HepG2 (cell line): Measurements from ENCODE around the gene TRIM4. TPM values are rescaled to one million over a fixed set of nuclear protein-coding genes. Genes with fewer than 3 reads are reported as not detected.

Source experiments
- FOSL2 ChIP-seq: sonication (generic); formaldehyde crosslinking; IDR thresholded peaks from 2 replicates; pipeline ENCODE4 v1.4.0; 2020; ENCODE audit warnings: missing genetic modification reagents
- TEAD3 ChIP-seq: optimal IDR thresholded peaks from 2 replicates; pipeline ENCODE3; 2016; ENCODE audit warnings: borderline replicate concordance
- THAP8 ChIP-seq: sonication (generic); formaldehyde crosslinking; IDR thresholded peaks from 2 replicates; pipeline ENCODE4 v1.5.1; 2020; ENCODE audit warnings: missing genetic modification reagents, mild to moderate bottlenecking, borderline replicate concordance
- TP53 ChIP-seq: sonication (generic); formaldehyde crosslinking; conservative IDR thresholded peaks from 2 replicates; pipeline ENCODE4 v1.4.0; 2020; ENCODE audit warnings: missing genetic modification reagents
- YY1 ChIP-seq: IDR thresholded peaks from 2 replicates; pipeline ENCODE4 v1.6.1; 2011; ENCODE audit warnings: low read length, low read depth, moderate library complexity, mild to moderate bottlenecking; ENCODE audit not compliant: insufficient read depth, insufficient replicate concordance
- ZNF335 ChIP-seq: sonication (generic); formaldehyde crosslinking; IDR thresholded peaks from 2 replicates; pipeline ENCODE4 v1.4.0; 2020; ENCODE audit warnings: missing genetic modification reagents
- ZNF34 ChIP-seq: sonication (generic); formaldehyde crosslinking; IDR thresholded peaks from 2 replicates; pipeline ENCODE4 v1.4.0; 2020; ENCODE audit warnings: mild to moderate bottlenecking, missing genetic modification reagents, borderline replicate concordance
- ZNF605 ChIP-seq: sonication (generic); formaldehyde crosslinking; IDR thresholded peaks from 2 replicates; pipeline ENCODE4 v1.8.0; 2022; ENCODE audit warnings: mild to moderate bottlenecking, missing genetic modification reagents
- ZNF724P ChIP-seq: sonication (generic); formaldehyde crosslinking; IDR thresholded peaks from 2 replicates; pipeline ENCODE4 v1.8.0; 2022; ENCODE audit warnings: missing genetic modification reagents, borderline replicate concordance
- ZNF83 ChIP-seq: sonication (generic); formaldehyde crosslinking; IDR thresholded peaks from 2 replicates; pipeline ENCODE4 v1.4.0; 2020; ENCODE audit warnings: missing genetic modification reagents, mild to moderate bottlenecking, borderline replicate concordance
- ZSCAN20 ChIP-seq: sonication (generic); formaldehyde crosslinking; IDR thresholded peaks from 2 replicates; pipeline ENCODE4 v1.4.0; 2020; ENCODE audit warnings: missing genetic modification reagents, mild to moderate bottlenecking, borderline replicate concordance
- polyA plus RNA-seq, 8 experiments: library from polyadenylated mRNA; depleted of rRNA in 3 of 8; stranded (reverse) in 7 of 8; unstranded in 1 of 8; fragments of >200 nt; fragmentation: Illumina TruSeq in 4 of 8; extraction: Trizol in 4 of 8; gene quantifications; 2 replicates each; pipeline versions ENCODE4 v1.2.1 to v1.2.3, GENCODE V29; 2011 to 2016; ENCODE audit warnings: low read depth in 4 of 8, missing spikeins in 1 of 8, mixed read lengths in 1 of 8; ENCODE audit not compliant: insufficient read depth in 1 of 8
- total RNA-seq, 5 experiments: library from RNA; depleted of rRNA; stranded (reverse); fragments of >200 nt; fragmentation: Illumina TruSeq; extraction: Trizol; gene quantifications; 2 replicates each; pipeline ENCODE4 v1.2.3, GENCODE V29; 2016; ENCODE audit warnings: low read depth in 1 of 5
- TF ChIP-seq, protein P1 (sequence below): sonication (generic); formaldehyde crosslinking; IDR thresholded peaks from 2 replicates; pipeline ENCODE4 v1.4.0; 2020; ENCODE audit warnings: missing genetic modification reagents
- TF ChIP-seq, protein P2 (sequence below): sonication (generic); formaldehyde crosslinking; IDR thresholded peaks from 2 replicates; pipeline ENCODE4 v1.4.0; 2020; ENCODE audit warnings: missing genetic modification reagents, borderline replicate concordance
- TF ChIP-seq, protein P3 (sequence below): sonication (generic); formaldehyde crosslinking; conservative IDR thresholded peaks from 2 replicates; pipeline ENCODE4 v1.8.0; 2022; ENCODE audit warnings: mild to moderate bottlenecking, moderate library complexity, missing genetic modification reagents
- TF ChIP-seq, protein P4 (sequence below): sonication (generic); formaldehyde crosslinking; IDR thresholded peaks from 2 replicates; pipeline ENCODE4 v1.4.0; 2020; ENCODE audit warnings: missing genetic modification reagents, borderline replicate concordance
- TF ChIP-seq, protein P5 (sequence below), 2 experiments: sonication (generic) in 1 of 2; formaldehyde crosslinking in 1 of 2; IDR thresholded peaks; 2 replicates each; pipeline versions ENCODE4 v1.4.0 to v1.6.1; 2018 to 2020; ENCODE audit warnings: missing genetic modification reagents in 2 of 2, borderline replicate concordance in 1 of 2, low read depth in 1 of 2, mild to moderate bottlenecking in 1 of 2, missing biosample characterization in 1 of 2

Gene TRIM4
- total and polyA plus RNA-seq, 2 of the 13 experiments (the other 11 are each of a cell fraction or from before 2014, with no cell fraction given): 17.6 to 21.7 TPM

DNA sequence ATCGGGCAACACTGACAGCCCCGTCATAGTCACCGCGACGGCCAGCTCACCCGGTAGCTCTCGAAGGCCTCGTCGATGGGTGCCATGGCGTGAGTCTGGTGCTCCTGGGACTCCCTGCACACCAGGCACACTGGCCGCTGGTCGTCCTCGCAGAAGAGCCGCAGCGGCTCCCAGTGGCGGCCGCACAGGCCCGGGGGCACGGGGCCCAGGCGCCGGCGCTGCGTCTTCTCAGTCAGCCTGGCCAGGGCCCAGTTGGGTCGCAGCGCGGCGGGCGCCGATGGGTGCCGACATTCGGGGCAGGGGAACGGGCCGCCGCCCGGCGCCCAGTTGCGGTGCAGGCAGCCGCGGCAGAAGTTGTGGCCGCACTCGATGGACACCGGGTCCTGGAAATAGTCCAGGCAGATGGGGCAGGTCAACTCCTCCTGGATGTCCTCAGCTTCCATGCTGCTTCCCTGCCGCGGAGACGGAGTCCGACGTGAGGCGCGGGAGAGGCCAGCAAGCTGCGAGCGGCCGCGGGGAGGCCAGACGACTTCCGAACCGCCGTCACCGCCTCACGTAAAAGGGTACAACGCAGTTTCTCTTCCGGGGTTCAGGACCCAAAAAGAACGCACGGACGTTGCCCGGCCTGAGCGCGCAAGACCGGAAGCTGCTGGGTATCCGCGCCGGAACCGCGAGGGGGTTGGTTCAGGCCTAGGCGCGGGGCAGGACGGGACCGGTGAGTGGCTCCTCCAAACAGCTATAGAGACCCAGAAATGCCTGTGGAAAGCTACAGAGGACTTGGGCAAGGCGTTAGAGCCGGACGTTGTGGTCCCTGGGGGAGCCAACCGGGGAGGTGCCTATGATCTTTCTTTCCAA is at the start of gene TRIM4 (continued):
- peak; percentile 90 for TF ChIP-seq ZNF605 (CRISPR knock-in tag)
- TF ChIP-seq, protein P1, sequence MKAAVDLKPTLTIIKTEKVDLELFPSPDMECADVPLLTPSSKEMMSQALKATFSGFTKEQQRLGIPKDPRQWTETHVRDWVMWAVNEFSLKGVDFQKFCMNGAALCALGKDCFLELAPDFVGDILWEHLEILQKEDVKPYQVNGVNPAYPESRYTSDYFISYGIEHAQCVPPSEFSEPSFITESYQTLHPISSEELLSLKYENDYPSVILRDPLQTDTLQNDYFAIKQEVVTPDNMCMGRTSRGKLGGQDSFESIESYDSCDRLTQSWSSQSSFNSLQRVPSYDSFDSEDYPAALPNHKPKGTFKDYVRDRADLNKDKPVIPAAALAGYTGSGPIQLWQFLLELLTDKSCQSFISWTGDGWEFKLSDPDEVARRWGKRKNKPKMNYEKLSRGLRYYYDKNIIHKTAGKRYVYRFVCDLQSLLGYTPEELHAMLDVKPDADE: no peak
- TF ChIP-seq, protein P2, sequence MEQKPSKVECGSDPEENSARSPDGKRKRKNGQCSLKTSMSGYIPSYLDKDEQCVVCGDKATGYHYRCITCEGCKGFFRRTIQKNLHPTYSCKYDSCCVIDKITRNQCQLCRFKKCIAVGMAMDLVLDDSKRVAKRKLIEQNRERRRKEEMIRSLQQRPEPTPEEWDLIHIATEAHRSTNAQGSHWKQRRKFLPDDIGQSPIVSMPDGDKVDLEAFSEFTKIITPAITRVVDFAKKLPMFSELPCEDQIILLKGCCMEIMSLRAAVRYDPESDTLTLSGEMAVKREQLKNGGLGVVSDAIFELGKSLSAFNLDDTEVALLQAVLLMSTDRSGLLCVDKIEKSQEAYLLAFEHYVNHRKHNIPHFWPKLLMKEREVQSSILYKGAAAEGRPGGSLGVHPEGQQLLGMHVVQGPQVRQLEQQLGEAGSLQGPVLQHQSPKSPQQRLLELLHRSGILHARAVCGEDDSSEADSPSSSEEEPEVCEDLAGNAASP: no peak
- peak; percentile 54; the same call in 1 of the 2 replicates for TF ChIP-seq FOSL2 (CRISPR knock-in tag)
- peak; percentile 41 for TF ChIP-seq YY1
- TF ChIP-seq ZNF34 (CRISPR knock-in tag): 0 out of 2 replicates have a peak, but pooled peaks have one; percentile 70
- TF ChIP-seq, protein P3, sequence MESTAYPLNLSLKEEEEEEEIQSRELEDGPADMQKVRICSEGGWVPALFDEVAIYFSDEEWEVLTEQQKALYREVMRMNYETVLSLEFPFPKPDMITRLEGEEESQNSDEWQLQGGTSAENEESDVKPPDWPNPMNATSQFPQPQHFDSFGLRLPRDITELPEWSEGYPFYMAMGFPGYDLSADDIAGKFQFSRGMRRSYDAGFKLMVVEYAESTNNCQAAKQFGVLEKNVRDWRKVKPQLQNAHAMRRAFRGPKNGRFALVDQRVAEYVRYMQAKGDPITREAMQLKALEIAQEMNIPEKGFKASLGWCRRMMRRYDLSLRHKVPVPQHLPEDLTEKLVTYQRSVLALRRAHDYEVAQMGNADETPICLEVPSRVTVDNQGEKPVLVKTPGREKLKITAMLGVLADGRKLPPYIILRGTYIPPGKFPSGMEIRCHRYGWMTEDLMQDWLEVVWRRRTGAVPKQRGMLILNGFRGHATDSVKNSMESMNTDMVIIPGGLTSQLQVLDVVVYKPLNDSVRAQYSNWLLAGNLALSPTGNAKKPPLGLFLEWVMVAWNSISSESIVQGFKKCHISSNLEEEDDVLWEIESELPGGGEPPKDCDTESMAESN (CRISPR knock-in tag): peak; percentile 73; the same call in 1 of the 2 replicates
- 0 out of 2 replicates have a peak, but pooled peaks have one; percentile 54 for TF ChIP-seq ZSCAN20
- no peak for TF ChIP-seq ZNF83 (CRISPR knock-in tag)
- no peak for TF ChIP-seq THAP8
- TF ChIP-seq ZNF335 (CRISPR knock-in tag): peak; percentile 89; the same call in 1 of the 2 replicates
- TF ChIP-seq TEAD3: peak; percentile 48
- TF ChIP-seq TP53 (CRISPR knock-in tag): no peak
- peak; percentile 62 for TF ChIP-seq ZNF724P (CRISPR knock-in tag)
- TF ChIP-seq, protein P4, sequence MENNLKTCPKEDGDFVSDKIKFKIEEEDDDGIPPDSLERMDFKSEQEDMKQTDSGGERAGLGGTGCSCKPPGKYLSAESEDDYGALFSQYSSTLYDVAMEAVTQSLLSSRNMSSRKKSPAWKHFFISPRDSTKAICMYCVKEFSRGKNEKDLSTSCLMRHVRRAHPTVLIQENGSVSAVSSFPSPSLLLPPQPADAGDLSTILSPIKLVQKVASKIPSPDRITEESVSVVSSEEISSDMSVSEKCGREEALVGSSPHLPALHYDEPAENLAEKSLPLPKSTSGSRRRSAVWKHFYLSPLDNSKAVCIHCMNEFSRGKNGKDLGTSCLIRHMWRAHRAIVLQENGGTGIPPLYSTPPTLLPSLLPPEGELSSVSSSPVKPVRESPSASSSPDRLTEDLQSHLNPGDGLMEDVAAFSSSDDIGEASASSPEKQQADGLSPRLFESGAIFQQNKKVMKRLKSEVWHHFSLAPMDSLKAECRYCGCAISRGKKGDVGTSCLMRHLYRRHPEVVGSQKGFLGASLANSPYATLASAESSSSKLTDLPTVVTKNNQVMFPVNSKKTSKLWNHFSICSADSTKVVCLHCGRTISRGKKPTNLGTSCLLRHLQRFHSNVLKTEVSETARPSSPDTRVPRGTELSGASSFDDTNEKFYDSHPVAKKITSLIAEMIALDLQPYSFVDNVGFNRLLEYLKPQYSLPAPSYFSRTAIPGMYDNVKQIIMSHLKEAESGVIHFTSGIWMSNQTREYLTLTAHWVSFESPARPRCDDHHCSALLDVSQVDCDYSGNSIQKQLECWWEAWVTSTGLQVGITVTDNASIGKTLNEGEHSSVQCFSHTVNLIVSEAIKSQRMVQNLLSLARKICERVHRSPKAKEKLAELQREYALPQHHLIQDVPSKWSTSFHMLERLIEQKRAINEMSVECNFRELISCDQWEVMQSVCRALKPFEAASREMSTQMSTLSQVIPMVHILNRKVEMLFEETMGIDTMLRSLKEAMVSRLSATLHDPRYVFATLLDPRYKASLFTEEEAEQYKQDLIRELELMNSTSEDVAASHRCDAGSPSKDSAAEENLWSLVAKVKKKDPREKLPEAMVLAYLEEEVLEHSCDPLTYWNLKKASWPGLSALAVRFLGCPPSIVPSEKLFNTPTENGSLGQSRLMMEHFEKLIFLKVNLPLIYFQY (CRISPR knock-in tag): peak; percentile 67
- TF ChIP-seq, protein P5, sequence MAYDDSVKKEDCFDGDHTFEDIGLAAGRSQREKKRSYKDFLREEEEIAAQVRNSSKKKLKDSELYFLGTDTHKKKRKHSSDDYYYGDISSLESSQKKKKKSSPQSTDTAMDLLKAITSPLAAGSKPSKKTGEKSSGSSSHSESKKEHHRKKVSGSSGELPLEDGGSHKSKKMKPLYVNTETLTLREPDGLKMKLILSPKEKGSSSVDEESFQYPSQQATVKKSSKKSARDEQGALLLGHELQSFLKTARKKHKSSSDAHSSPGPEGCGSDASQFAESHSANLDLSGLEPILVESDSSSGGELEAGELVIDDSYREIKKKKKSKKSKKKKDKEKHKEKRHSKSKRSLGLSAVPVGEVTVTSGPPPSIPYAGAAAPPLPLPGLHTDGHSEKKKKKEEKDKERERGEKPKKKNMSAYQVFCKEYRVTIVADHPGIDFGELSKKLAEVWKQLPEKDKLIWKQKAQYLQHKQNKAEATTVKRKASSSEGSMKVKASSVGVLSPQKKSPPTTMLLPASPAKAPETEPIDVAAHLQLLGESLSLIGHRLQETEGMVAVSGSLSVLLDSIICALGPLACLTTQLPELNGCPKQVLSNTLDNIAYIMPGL (CRISPR knock-in tag; IDR thresholded peaks at IDR 0.05; ENCODE audit: borderline replicate concordance in 1 of 2, low read depth in 1 of 2): peak; percentile 83 to 90
